Measurements from ENCODE around the gene MTHFD1.
A peak's percentile ranks its signal among the peaks of the same experiment; 100 is the strongest.
"Not testable (repeated sequence)": the region's sequence is repeated elsewhere in the genome, so short reads cannot be mapped to it uniquely, and the experiment has no call there.

MTHFD1 gene

DNA sequence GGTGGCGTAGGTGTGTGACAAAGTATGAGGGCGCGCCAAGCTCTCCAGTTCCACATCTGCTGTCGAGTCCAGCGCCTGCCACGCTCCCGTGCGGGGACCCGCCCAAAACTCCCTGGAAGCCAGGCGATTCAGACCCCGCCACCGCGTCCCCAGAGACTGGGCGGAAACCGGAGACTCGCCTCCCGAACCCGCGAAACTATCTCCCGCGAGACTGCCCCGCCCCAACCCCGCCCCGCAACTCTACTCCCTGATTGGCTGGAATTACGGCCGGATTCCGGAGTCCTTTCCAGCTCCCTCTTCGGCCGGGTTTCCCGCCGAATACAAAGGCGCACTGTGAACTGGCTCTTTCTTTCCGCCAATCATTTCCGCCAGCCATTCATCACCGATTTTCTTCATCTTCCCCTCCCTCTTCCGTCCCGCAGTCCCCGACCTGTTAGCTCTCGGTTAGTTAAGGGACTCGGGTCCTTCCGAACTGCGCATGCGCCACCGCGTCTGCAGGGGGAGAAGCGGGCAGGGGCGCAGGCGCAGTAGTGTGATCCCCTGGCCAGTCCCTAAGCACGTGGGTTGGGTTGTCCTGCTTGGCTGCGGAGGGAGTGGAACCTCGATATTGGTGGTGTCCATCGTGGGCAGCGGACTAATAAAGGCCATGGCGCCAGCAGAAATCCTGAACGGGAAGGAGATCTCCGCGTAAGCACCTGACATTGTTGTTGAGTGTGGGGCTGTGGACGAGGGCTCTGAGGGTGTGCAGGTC lies at the start of gene MTHFD1:
MTHFD1 (plus strand) TSS at position 572 of the 751 bp plus-strand sequence; CDS start at position 647, 75 bp downstream.
- DNase-seq: peak; percentile 95

DNA sequence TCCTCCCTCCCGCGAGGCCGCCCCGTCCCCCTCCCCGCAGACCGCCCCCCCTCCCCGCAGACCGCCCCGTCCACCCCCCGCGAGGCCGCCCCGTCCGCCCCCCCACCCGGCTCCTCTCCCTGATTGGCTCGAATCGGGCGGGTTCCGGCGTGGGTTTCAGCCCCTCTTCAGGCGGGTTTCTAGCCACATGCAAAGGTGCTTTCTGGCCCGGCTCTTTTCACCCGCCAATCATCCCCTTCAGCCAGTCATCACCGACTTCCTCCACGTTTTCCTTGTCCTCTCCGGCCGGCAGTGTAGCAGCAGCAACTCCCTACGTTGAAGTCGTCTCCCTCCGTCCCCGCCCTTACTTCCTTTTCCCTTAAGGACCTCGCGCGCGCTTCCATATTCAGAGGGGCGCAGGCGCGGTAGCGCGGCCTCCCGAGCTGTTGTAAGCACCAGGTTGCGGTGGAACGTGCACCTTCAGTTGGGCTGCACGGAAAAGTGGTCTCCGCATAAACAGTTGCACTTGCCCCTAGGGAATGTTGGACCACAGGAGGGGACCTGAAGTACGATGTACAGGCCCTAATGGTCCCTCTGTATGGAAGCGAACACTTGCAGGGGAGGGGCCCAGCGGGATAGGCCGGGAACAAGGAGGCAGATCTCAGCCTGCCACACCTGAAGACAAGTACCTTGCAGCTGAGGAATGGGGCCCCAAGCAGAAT lies 49.4 kb upstream of the MTHFD1 start:
- peak; percentile 90 for DNase-seq

DNA sequence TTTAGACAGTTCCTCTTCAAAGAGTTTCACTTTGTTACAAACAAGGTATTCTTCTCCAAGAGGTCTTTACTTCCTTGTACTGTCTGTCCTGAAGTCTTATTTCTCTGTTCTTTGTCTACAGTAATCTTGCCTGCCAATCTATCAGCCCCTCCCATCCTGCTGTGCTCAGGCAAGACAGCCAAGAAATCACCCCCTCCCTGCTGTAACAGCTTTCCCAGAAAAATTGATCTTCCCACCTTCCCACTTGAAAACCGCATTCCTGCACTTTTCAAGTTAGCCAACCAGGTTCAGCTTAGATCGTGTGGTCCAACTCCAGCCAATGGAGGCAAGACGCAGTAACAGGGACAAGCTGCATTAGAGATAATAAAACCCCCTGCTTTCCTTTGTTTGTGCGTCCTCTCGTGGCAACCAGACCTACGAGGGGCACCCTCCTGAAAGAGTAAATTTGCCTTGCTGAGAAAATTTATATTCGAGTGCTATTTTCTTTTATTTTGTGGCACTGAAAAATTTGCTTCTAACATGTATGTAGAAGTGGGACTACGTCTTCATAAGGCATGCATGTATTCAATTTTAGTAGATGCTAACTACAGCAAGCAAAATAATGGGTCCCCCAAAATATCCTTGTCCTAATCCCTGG lies 47.5 kb upstream of the MTHFD1 start:
- no peak for DNase-seq

DNA sequence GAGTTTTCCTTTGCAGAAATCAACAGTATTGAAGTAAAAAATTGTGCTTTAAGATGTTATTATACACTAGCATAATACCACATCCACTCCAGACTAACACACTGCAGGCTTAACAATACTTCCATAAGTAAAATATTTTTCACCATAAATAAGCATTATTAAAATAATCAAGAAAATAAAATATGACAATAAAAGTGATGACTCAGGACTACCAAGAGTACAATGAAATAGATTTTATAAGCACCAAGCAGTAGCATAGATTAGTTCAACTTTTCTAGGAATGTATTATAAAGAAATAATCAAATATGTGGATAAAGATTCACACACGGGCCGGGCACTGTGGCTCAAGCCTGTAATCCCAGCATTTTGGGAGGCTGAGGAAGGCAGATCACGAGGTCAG lies 40.4 kb upstream of the MTHFD1 start:
- DNase-seq: no peak

DNA sequence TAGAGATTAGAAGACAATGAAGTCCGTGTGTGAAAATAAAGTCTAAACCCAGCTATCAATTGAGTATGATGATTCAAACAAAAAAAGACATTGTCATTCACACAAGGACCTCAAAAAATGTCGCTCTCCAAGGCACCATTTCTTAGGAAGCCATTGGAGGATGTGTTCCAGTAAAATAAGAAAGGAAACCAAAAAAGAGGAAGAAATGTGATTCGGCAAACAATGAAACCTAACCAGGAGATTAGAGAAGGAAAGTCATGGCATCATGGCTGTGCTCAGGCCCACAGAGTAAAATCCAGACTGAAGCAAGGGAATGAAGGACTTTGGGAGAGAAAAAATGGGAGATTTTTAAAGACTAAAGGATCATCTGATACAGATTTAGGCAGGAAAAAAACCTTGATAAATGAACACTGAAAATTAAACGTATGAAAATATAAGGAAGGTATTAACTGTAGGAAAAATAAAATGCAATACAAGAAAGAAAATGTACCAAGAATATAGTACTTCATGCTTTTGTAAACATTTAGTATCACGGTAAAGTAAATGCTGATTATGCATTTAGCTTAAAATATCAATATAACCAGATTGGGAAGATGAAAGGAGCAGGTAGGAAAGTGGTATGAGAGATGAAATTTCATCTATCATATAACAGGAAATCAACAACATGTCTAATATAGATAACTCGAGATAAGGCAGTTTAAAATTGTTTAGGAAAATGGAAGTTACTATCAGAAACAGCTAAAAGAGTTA lies 38.2 kb upstream of the MTHFD1 start:
- no peak for DNase-seq

DNA sequence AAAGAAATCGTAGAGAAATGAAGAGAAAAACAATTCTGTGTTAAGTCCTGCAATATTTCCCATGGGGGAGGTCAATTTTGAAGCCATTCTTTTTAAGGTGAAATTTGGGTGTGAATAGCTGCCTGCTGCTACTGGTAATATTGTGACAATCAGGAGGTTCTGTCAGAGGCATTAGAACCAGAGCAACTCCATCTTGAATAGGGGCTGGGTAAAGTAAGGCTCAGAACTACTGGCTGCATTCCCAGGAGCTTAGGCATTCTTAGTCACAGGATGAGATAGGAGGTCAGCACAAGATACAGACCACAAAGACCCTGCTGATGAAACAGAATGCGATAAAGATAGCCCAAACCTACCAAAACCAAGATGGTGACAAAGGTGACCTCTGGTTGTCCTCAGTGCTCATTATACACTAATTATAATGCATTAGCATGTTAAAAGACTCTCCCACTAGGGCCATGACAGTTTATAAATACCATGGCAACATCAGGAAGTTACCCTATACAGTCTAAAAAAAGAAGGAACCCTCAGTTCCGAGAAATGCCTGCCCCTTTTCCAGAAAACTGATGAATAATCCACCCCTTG lies 24.8 kb upstream of the MTHFD1 start:
- no peak for DNase-seq

DNA sequence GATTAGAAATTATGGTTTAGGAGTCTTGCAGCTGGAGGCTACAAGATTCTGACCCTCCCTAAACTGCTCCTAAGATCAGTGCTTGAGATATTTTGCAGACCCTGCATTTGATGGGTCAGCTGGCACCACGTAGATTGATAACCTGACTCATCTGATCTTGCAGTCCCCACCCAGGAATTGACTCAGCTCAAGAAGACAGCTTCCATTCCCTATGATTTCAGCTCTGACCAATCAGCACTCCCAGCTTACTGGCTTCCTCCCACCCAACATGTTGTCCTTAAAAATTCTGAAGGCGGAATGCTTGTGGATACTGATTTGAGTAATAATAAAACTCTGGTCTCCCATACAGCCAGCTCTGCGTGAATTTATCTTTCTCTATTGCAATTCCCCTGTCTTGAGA lies 23.2 kb upstream of the MTHFD1 start:
- no peak for DNase-seq

DNA sequence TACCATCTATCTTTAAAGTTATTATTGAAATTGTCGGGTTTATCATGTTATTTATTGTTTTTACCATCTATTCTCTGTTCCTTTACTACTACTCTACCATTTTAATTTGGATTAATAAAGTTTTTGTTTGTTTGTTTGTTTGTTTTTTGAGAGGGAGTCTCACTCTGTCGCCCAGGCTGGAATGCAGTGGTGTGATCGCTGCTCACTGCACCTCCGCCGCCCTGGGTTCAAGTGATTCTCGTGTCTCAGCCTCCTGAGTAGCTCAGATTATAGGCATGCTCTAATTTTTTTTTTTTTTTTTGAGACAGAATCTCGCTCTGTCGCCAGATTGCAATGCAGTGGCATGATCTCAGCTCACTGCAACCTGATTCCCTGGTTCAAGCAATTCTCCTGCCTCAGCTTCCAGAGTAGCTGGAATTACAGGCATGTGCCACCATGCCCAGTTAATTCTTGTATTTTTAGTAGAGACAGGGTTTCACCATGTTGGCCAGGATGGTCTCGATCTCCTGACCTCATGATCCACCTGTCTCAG lies 22.7 kb upstream of the MTHFD1 start:
- not testable (repeated sequence) for DNase-seq

DNA sequence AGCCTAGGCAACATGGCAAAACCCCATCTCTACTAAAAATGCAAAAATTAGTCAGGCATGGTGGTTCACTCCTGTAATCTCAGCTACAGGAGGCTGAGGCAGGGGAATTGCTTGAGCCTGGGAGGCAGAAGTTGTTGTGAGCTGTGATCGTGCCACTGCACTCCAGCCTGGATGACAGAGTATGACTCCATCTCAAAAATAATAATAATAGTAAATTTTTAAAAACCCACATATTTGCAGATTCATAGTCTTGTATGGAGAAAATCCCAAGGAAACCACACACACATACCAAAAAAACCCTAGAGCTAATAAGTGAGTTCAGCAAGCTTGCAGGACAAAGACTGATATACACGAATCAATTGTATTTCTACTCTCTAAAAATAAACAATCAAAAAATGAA lies 19.0 kb upstream of the MTHFD1 start:
- no peak for DNase-seq

DNA sequence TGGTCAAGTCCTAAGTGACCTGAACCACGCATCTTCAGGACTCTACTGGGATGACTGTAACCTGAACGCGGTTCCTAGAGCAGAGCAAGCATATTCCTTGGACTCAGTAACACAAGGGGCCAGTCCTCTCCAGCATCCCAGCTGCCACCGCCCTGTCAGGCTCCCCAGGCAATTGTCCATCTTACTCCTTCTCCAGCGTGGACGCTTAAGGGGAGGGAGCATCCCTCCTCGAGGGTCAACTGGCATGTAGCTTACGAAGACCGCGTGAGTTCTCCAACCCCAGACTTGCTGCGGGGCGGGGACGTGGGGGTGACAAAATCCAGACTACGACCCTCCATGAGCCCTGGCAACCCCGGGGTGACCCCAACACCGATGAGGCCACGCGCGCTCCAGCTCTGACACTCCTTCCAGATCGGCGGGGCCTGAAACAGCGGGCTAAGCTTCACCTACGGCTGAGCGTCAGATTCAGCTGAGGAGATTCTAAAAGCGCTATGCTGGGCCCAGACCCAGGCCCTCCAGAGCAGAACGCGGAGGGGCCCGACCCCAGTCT lies 846 bp upstream of the MTHFD1 start:
- no peak for DNase-seq

DNA sequence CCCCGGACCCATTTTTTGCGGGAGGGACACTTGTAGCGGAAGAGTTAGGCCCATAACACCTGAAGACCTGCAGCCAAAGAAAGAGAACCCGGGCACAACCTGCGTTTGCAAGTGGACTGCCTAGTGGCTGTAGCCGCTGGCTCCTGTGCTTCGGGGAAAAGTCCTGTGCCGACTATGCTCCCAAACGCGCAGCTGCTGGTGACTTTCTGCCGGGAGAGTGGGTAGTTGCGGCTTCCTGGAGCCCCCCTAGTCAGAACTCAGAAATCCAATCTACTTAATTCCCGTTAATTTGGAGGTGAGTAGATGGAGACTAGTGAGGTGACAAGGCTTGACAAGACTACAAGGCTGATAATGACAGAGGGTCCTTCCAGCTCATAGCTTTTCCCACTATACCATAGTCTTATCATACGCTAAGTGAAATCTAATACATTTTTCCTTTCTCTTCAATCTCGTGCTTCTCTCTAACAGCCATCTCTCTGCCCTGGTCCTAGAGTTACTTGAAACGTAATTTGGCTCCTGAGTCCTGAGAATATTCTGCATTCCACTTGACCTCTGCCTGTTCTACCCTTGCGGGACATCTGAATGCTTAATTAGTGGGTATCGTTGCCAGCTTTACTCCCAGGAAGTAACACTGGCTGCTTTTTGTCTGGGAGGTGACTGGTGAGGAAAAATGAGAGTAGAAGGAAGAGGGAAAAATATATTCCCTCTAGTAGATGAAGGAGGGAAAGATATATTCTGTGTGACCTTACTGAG lies 556 bp downstream of the MTHFD1 start:
- peak; percentile 35 for DNase-seq

DNA sequence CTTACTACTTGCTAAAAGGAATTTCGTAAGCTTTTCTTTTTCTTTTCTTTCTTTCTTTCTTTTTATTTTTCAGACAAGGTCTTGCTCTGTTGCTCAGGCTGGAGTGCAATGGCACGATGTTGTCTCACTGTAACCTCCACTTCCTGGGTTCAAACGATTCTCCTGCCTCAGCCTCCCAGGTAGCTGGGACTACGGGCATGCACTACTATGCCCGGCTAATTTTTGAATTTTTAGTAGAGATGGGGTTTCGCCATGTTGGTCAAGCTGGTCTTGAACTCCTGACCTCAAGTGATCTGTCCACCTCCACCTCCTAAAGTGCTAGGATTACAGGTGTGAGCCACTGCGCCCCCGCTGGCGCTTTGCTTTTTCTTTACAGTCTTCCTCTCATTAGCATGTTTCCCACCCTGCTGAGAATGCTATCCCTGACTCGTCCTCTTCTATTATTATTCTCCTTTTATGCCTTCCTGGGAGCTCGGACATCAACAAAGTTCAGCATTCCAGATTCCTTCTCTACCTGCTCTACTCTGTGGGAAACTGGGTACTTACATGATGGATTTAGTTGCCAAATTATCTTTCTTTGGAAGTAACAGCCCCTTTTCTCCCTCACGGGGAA lies 3.1 kb downstream of the MTHFD1 start:
- DNase-seq: no peak

DNA sequence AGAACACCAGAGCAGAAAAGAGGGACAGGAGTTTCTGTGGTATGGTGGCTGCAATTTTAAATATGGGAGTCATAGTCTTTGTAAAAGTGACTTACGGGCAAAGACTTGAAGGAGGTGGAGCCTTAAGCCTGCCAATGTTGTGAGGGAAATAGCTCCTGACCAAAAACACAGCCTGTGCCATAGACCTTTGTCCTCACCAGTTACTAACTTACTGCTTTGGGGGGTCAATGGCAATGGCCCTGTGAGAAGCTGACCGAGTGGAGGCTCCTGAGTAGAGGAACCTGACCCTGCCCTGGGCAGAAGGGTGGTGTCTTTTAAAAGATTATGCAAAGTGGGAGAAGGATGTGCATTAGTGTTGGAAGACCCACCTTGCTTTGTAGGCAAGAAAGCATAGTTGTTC lies 3.8 kb downstream of the MTHFD1 start:
- no peak for DNase-seq

DNA sequence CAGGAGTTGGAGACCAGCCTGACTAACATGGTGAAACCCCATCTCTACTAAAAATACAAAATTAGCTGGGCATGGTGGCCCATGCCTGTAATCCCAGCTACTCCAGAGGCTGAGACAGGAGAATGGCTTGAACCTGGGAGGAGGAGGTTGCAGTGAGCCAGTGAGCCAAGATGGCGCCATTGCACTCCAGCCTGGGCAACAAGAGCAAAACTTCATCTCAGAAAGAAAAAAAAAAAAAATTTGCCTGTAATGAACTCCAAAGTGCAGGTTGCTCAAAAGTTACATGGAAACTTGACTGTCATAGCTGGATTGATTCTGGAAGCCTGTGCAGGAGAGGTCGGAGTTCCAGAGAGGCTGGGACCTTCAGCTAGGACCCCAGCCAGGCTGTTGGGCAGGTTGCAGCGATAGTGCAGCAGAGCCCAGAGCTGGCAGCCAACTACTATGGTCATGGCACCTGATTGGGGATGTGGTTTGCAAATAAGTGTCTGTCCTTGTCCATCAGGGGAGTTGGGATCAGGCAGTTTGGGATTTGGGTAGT lies 5.1 kb downstream of the MTHFD1 start:
- not testable (repeated sequence) for DNase-seq

DNA sequence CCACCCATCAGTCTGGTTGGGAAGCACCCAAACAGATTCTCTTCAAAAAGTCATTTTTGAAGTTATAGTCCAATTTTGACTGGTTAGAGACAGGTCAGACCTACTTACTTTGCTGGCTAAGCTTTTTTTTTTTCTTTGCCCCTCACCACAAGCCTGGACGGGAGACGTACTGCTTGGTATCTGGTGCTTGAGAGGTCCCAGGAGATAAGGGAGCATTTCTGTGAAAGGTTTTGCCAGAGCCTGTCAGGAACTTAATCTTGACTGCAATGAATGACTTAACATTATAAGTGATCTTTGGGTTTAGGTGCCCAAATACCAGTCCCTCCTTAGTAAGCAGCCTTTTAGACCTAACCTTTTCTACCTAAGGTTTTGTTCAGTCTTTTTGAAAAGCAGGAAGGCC lies 6.3 kb downstream of the MTHFD1 start:
- DNase-seq: no peak

DNA sequence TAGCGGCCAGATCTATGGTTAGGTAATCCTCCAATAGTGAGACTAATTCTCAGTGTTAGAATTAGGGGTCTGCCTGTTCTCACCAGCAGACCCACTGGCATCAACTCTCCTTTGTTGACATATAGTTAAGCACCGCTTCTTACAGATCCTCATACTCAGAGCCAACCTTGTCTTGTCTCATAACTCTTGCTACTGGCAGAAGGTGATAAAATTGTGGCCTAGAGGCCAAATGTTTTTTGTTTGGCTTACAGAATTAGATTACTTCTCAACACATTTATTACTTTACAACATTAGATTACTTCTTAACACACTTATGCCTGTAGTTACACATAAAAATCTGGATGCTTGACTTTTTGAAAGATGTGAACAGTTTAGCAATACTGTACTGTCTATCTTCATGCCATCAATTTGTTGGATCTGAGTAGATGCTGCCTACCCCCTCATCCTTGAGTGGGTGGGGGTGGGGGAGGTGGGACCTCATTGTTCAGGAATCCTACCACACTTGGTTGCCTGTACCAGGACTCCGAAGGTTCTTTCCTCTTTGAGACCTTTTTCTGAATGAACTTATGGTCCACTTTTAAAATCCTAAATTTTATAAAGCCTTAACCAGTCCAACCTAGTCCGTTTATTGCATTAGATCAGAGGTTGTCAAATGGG lies 7.0 kb downstream of the MTHFD1 start:
- DNase-seq: no peak

DNA sequence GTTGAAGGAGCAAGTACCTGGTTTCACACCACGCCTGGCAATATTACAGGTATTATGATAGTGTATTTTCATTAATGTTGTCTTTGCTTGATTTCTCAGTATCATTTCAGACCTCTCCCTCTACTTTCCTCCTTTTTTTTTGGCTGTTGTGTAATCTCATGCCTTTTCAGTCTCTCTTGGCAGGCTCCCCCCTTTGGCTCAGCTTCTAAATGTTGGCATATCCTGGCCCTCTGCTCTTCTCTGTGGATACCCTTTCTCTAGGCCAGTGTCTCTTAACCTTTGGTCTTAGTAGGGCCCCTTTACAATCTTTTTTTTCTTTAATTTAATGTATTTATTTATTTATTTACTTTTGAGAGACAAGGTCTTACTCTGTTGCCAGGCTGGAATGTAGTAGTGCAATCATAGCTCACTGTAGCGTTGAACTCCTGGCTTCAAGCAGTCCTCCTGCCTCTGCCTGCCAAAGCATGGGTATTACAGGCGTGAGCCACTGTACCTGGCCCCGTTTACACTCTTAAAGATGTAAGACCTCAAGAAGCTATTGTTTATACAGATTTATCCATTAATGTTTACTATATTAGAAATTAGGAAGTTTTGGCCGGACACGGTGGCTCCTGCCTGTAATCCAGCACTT lies 12.8 kb downstream of the MTHFD1 start:
- no peak for DNase-seq

DNA sequence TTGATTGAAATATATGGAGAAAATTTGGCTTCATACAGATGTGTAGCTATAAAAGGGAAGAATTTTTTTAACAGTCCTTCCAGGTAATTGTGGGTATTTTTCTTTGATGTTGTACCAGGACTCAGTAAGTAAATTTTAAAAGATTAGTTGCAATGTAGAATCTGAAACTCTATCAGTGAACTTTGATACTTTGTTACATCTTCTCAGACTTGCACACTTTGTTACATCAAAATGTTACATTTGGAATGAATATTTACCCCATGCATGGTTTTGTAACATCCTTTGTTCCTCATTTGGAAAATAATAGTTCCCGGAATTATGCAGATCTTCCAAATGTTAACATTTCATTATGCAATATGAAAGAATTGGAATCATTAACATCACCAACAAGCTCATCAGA lies 13.8 kb downstream of the MTHFD1 start:
- DNase-seq: no peak

DNA sequence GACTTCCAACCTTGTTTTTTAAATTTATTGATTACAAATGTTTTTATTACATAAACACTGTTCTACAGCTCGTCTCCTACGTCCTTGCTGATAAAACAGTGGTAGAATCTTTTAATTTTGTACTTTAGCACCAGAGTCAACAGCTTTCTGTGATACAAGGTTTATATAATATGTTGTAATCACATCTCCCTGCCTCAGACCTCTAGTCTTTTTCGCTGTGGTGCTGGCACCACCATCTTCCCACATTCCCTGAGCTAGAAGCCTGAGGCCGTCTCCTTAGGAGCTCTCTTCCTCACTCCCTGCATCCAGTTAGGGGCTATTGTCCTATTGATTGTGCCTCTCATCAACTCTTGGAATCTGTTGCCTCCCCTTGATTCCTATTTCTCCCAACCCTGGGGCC lies 17.1 kb downstream of the MTHFD1 start:
- DNase-seq: no peak

DNA sequence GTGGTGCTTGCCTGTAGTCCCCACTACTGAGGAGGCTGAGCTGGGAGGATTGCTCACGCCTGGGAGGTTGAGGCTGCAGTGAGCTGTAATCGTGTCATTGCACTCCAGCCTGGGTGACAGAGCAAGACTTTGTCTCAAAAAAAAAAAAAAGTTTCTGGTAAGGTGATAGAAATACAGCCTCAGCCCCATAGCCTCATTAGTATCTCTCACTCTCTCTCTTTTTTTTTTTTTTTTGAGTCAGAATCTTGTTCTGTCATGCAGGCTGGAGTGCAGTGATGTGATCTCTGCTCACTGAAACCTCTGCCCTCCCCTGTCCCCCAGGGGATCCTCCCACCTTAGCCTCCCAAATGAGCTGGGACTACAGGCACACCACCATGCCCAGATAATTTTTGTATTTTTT lies 19.2 kb downstream of the MTHFD1 start:
- DNase-seq: no peak

All from stimulated activated naive CD4-positive, alpha-beta T cell treated with Interleukin-2 at 50 U/mL for 16 hours (primary cell).